ENCODE data around the gene IRS1. TPM values are rescaled to one million over a fixed set of nuclear protein-coding genes. Genes with fewer than 3 reads are reported as not detected.

Gene IRS1
- total and polyA plus RNA-seq, 2 of the 4 experiments (the other 2 are of a cell fraction), result 21.1 to 37.1 TPM

DNA sequence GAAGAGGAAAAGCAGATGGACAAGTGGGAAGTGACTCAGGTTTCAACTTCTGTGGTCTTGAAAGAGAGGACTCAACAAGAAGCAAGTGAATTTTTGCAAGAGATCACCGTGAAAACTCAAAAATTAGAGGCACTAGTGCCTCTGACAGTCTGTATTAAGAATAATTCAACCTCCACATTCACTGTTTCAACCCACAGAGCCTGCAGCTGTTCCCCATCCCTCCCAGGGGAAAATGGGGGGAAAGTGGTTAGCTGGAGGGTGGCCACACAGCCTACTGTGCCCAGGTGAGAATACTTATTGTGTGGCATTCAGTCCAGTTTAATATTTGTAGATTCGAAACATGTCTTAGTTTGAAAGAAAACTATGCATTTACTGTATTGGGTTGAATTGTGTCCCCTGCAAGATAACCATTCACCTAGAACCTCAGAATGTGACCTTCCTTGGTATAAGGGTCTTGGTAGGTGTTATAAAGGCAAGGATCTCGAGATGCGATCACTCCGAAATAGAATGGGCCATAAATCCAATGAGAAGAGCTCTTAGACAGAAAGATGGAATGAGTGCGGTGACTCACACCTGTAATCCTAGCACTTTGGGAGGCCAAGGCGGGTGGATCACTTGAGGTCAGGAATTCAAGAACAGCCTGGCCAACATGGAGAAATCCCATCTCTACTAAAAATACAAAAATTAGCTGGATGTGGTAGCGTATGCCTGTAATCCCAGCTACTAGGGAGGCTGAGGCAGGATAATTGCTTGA is 94.3 kb downstream of the IRS1 start:
- Histone ChIP-seq H2AFZ (replicated peaks; ENCODE audit: low read length, poor library complexity) (no peak overlapping the region), H3K79me1 (ENCODE audit: low read depth in 1 of 2, low read length in 2 of 2) (no peaks in the 10 kb centered on the region), H3K14ac (replicated peaks; ENCODE audit: low read depth, low read length) (no peak overlapping the region), H3K4ac (ENCODE audit: low read depth, low read length) (no peak overlapping the region), H3K4me3 (ENCODE audit: insufficient read depth, low read depth, low read length) (no peak overlapping the region), H3K23ac (ENCODE audit: low read depth, low read length) (no peak overlapping the region), H4K20me1 (ENCODE audit: insufficient read depth, low read length) (no peaks in the 10 kb centered on the region), H4K91ac (ENCODE audit: insufficient read depth, low read depth, low read length) (no peak overlapping the region), H4K8ac (ENCODE audit: low read depth in 2 of 2, low read length in 2 of 2) (no peak overlapping the region), H2AK5ac (ENCODE audit: low read depth, low read length) (no peak overlapping the region), H3K4me1 (ENCODE audit: control insufficient read depth, insufficient read depth, low read length) (peaks cover 2% of the 10 kb centered on the region), H2BK20ac (ENCODE audit: low read depth, low read length) (no peak overlapping the region), H3K4me2 (ENCODE audit: low read depth, low read length) (no peak overlapping the region), H2BK5ac (ENCODE audit: low read depth, low read length, poor library complexity, severe bottlenecking) (no peak overlapping the region), H3K27me3 (ENCODE audit: control insufficient read depth, insufficient read depth, low read length) (no peaks in the 10 kb centered on the region), H2AK9ac (replicated peaks; ENCODE audit: low read depth, low read length, poor library complexity) (no peak overlapping the region), H3K56ac (ENCODE audit: extremely low read depth, insufficient read depth, low read length) (no peak overlapping the region), H4K5ac (ENCODE audit: low read depth, low read length) (no peak overlapping the region), H3K18ac (ENCODE audit: low read depth, low read length) (no peak overlapping the region), H3K9me1 (ENCODE audit: insufficient read depth, low read length) (no peaks in the 10 kb centered on the region), H2BK15ac (ENCODE audit: low read depth, low read length) (no peak overlapping the region), H3K36me3 (ENCODE audit: control insufficient read depth, insufficient read depth, low read length) (no peaks in the 10 kb centered on the region), H3K9ac (ENCODE audit: low read depth, low read length) (no peak overlapping the region), H3K9me3 (ENCODE audit: control insufficient read depth, insufficient read depth, low read length) (no peaks in the 10 kb centered on the region), H3K27ac (ENCODE audit: insufficient read depth, low read length) (no peak overlapping the region), H2BK120ac (ENCODE audit: low read depth, low read length) (no peak overlapping the region)
- ChIA-PET POLR2A (ENCODE audit: unreplicated experiment) (no interaction called here), CTCF (no interaction called here)
- intact Hi-C loops (cut with micrococcal nuclease) (no loop called here), in situ Hi-C loops (cut with MboI; ENCODE audit: low sequenced_read_pairs) (no loop called here), dilution Hi-C loops (cut with HindIII; ENCODE audit: low sequenced_read_pairs, unreplicated experiment) (no loop called here)
- TF ChIP-seq, protein P1, sequence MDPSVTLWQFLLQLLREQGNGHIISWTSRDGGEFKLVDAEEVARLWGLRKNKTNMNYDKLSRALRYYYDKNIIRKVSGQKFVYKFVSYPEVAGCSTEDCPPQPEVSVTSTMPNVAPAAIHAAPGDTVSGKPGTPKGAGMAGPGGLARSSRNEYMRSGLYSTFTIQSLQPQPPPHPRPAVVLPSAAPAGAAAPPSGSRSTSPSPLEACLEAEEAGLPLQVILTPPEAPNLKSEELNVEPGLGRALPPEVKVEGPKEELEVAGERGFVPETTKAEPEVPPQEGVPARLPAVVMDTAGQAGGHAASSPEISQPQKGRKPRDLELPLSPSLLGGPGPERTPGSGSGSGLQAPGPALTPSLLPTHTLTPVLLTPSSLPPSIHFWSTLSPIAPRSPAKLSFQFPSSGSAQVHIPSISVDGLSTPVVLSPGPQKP (IDR thresholded peaks at IDR 0.05; ENCODE audit: borderline replicate concordance, low read depth, low read length), result no peak
- TF ChIP-seq, protein P2, sequence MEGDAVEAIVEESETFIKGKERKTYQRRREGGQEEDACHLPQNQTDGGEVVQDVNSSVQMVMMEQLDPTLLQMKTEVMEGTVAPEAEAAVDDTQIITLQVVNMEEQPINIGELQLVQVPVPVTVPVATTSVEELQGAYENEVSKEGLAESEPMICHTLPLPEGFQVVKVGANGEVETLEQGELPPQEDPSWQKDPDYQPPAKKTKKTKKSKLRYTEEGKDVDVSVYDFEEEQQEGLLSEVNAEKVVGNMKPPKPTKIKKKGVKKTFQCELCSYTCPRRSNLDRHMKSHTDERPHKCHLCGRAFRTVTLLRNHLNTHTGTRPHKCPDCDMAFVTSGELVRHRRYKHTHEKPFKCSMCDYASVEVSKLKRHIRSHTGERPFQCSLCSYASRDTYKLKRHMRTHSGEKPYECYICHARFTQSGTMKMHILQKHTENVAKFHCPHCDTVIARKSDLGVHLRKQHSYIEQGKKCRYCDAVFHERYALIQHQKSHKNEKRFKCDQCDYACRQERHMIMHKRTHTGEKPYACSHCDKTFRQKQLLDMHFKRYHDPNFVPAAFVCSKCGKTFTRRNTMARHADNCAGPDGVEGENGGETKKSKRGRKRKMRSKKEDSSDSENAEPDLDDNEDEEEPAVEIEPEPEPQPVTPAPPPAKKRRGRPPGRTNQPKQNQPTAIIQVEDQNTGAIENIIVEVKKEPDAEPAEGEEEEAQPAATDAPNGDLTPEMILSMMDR (conservative IDR thresholded peaks at IDR 0.05; ENCODE audit: low read depth, low read length), result no peak
- TF ChIP-seq FOS (IDR thresholded peaks at IDR 0.05; ENCODE audit: low read depth, low read length) (no peak), POLR2A (IDR thresholded peaks at IDR 0.05; ENCODE audit: low read depth, low read length) (no peak), MXI1 (IDR thresholded peaks at IDR 0.05; ENCODE audit: borderline replicate concordance, low read depth, low read length) (no peak), RCOR1 (IDR thresholded peaks at IDR 0.05; ENCODE audit: insufficient replicate concordance, low read length) (no peak)
- no CpG with 5 or more reads among the region's 8 CpGs for WGBS, 2 experiments (ENCODE audit: extremely low coverage in 2 of 2, insufficient read length in 1 of 2)
- no peak for DNase-seq
- BruUV-seq (replicated peaks), result no TSS peak
- no peak for ATAC-seq (ENCODE audit: low read depth)

Data from IMR-90 (cell line).